CD4-positive, alpha-beta T cell treated with Interleukin-21 for 1 hour (primary cell): ENCODE measurements around the gene DNAH5.
"Not testable (repeated sequence)": the region's sequence is repeated elsewhere in the genome, so short reads cannot be mapped to it uniquely, and the experiment has no call there.

Source experiments
- DNase-seq: peaks from one replicate; pipeline ENCODE4 v3.0.0-alpha.2; 2020

The DNAH5 gene

DNA sequence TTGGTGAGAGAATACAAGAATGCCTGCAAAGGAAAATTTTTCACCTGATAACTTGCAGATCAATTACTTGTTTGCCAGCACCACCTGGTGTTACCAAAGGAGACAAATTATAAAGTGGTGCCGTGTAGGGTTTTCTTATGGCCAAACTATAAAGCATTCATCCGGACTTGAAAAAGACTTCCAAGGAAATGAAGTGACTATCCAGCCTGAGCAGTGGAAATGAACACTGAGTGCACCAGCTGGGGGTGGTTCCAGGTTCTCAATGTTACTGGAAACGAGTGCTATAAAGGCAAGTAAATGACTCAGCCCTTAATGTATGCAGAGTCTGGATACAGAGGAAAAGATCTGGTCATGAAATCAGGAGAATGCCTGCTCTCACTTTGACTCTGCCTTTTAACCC is 113.1 kb downstream of the DNAH5 start:
- no peak for DNase-seq

GRCh38 chr5:13830536-13830935 is 114.0 kb downstream of the DNAH5 start:
- no peak for DNase-seq

- no peak for DNase-seq
These were observed 123.1 kb downstream of the DNAH5 start for GRCh38 chr5:13821366-13821765.

DNA sequence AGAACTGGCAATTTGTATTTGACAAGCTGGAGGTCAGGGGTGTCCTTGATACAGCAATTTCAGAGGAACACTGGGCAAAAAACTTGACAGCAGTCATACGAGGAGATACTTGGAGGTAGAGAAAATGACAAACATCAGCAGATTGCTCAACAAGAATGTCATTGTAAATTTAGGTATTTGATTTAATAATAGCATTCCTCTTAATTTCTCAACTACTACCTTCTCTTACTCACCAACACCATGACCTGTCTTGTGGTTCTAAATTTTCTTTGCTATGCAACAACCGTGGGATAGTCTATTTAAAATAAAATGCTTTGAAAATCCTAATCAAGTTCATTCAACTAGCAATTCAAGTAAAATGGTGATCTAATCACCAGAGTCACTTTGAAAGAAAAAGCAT is 128.4 kb downstream of the DNAH5 start:
- no peak for DNase-seq

DNA sequence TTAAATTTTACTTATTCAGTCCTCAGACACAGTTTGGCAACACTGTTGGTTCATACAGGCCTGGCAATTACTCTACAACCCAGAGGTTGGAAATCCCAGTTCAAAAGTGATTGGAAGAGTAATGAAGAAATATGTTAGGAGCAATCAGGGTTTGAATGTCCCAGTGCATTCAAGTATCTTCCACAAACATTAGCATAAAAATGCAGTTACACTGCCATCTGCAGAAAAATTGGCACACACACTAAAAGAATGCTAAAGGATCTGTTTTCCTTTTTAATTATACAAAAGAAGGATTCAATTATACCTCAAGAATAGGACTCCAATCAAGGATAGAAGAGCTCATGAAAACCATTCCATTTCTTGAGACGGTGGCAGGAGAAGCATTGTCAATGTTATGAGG is 130.2 kb downstream of the DNAH5 start:
- DNase-seq: no peak

- DNase-seq: no peak
These were observed 134.6 kb downstream of the DNAH5 start for GRCh38 chr5:13809921-13810320.

- DNase-seq: no peak
These were observed 140.2 kb downstream of the DNAH5 start for GRCh38 chr5:13804336-13804735.

DNA sequence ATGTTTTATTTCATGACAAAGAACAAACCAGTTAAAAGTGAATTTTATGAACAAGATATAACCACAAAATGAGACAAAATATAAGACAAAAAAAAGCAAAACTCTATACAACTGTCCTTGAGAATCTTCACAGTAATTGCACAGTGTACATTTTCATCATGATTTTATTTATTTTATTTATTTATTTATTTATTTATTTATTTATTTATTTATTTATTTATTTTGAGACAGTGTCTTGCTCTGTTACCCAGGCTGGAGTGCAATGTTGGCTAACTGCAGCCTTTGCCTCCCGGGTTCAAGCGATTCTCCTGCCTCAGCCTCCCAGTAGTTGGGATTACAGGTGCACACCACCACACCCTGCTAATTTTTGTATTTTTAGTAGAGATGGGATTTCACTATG is 145.9 kb downstream of the DNAH5 start:
- DNase-seq: not testable (repeated sequence)

DNA sequence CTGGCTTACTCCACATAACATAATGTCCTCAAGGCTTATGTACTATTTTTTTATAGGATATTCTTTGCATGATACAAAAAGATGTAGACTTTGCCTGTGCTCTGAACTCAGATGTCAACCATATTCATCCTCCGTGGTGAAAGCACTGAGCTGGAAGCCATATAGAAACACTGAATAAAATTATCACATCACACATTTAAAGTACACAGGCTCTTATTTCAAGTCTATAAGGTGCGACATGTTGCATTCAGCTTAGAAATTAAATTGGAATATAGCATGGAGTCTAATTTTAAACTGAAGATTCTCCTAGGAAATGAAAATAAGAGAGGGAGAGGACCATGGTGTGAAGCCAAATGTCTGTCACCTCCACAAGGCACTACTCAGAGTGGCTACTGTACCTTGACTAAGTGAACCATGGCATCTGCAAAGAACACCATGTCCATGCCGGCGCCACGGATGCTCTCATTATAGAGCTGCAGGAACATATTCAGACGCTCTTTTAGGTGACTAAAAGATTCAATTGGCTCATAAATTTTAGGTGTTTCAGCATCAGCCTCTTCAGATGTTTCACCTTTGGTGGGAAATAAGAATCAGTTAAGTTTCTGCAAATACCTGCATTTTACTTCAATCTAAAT is 158.6 kb downstream of the DNAH5 start:
- DNase-seq: no peak

DNA sequence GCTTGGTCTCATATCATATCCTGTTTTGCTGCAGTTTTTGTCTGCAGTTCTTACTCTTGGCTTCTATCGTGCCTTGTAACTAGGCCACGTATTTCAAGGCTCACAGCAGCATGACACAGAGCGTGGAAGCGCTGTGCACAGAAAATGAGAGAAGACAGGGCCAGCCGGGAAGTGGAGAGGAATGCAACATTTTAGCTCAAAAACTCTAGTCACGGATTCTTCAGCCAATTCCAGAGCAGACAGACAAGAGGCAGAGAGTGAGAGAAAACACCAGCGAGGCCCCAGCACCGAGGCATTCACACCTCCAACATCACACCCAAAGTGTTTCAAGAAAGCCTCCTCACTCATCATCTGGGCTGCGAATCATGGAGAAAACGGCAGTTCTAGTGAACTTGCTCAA is 160.8 kb downstream of the DNAH5 start:
- no peak for DNase-seq

DNA sequence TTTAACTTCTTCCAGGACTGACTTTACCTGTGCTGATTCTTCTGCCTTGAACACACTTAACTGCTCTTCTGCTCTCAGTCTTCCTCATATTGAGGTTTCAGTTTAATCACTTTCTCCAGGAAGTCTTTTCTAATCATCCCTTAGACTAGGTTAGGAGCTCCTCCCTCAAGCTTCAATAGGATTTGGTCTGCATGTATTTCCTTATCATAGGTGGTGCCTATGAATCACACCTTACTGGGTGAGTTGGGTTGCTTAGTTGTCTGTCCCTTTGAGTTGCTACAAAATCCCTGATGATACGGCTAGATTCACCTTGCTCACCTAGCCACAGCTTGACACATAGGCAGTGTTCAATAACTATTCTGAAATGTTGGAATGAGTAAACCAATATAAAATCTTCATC is 164.4 kb downstream of the DNAH5 start:
- no peak for DNase-seq

DNA sequence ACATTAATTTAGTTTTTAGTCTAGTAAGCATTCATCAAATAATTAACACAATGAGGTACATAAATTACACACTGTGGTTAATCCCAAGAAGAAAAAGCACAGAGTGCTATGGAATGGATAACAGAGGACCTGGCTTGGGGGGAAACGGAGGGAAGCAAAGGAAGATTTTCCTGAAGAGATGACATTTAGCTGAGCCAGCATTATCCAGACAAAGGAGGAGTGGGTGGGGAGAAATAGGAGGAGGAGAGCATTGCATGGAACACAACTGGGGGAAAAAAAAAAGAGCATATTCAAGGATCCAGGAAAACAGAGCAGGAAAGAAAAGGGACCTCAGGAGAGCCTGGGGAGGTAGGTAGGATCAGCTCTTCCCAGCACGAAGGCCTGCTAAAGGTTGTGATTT is 170.8 kb downstream of the DNAH5 start:
- DNase-seq: no peak

DNA sequence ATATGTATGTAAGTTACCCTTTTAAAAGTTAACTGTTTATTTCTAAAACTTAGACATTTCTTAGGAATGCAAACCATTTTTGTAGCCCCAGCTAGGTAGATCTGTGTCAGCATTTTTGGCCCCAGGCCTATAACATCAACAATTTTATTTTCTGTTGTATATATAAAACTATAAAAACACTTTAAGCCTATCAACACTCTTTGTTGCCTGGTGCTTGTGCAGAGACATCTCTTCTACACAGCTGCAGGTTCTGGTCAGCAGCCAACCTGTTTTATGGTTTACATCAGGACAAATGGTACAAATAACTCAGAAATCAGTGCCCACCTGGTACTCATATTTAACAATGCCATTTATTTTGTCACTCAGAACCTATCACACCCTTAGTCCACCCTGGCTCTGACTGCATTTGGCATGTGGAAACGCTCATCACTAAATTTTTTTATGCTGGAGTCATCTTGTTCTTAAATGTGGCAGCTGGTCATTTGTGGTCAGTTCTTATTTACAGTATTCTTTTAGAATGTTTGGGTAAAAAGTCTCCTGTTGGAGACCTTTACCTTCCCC is 173.4 kb downstream of the DNAH5 start:
- no peak for DNase-seq

GRCh38 chr5:13766236-13766635 is 178.3 kb downstream of the DNAH5 start:
- no peak for DNase-seq

DNA sequence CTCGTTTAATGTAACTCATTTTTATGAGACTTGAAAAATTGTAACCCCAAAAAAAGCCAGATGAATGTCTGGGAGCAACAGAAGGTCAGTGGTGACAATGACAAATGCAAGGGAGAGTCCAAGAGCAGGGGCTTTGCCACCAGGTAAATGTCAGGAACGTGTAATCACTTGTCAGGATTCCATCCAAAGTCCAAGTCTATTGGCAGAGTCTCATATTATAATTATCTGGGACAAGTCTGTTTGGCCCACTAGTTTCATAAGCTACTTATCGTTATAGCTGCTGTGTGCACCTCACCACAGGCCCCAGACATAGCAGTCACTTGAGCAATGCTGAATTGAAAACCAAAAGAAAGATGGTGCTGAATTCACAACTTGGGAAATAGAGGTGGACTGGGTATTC is 180.8 kb downstream of the DNAH5 start:
- DNase-seq: no peak

- DNase-seq: no peak
These were observed 194.7 kb downstream of the DNAH5 start for GRCh38 chr5:13749766-13750165.

DNA sequence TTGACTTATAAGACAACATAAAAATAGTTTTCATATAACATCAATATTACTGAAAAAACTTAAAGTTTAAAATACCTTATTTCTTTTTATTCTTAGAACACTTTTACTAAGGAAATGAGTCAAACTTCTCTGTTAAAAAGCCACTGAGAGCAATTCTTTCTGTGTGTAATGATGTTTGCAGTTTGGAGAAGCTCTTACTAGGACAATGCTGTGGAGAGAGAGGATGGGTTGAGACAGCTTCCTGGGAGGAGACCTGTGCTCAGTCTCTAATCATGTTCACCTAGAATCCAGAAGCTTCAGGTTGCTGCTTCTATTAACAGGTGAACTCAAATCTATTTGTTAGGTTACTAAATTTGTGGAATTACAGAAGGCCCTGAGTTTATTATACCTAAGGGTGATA is 198.5 kb downstream of the DNAH5 start:
- DNase-seq: no peak

GRCh38 chr5:13745508-13745907 is 199.0 kb downstream of the DNAH5 start:
- no peak for DNase-seq

- DNase-seq: no peak
These were observed 204.0 kb downstream of the DNAH5 start for GRCh38 chr5:13740471-13740870.

DNA sequence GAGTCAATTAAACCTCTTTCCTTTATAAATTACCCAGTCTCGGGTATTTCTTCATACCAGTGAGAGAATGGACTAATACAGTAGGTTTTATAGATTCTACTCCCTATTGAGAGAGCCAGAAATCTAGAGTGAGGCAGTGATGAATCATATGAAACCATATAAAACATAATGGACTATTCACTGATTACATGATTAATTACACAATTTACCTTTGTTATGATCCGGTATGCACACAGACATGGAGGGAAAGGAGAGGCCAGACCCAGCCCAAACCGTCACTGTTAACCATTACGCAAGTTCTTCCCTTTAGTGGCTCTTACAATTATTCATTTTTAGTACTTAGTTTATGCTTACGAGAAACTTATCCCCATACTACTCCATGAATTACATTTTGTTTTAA is 205.0 kb downstream of the DNAH5 start:
- no peak for DNase-seq

DNA sequence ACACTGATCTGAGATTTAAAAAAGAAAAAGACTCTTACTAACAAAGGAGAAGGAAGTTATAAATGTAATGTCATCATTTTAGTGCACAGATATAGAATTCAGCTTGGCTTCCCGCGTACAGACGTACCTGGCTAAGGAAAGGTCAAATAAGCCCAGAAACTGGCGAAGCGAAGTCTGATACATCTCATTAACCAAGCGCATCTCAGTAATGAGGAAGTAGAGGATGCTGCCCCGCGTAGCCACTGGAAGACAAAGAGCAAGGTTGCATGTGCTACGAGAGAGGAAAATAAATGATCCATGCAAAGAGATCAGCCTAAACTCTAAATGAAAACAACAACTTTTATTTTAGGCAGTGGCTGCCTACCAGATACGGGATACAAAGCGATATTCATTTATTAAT is 208.8 kb downstream of the DNAH5 start:
- no peak for DNase-seq

- no peak for DNase-seq
These were observed 213.3 kb downstream of the DNAH5 start for GRCh38 chr5:13731121-13731628.

DNA sequence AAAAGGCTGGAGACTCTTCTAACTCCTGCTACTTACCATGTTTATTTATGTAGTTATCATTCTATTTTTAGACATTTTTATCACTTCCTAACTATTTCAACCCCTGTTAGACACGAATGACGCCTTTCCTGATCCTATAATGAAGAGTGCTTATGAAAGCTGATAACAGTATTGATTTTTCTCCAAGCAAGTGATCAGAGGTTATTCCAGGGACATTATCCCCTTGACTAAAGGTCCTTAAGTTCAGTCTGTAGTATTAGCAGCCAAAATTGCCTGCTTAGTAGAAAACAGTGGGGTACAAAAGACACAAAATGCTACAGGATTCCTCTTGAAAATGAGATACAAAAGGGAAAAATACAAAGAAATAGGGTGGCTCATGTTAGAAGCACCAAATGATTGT is 235.6 kb downstream of the DNAH5 start:
- DNase-seq: no peak

- DNase-seq: no peak
These were observed 236.1 kb downstream of the DNAH5 start for GRCh38 chr5:13708432-13708831.

DNA sequence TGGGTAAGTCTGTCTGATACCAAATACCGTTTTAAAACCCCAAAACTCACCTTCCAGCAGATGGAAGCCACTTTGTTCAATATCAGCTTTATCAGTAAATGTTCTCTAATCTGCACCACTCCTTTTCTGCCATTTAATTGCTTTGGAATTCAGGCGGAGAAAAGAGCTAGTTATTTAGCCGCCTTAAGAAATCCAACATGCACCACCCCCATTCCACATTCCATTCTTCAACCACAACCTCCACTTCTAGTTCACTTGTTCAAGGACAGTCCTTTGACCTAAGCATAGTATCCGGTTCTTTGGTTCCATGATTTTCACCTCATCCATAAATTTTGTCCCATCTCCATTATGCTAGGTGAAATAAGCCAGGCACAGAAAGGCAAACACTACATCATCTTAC is 240.1 kb downstream of the DNAH5 start:
- DNase-seq: no peak
